ENCODE measurements around the gene IGLL5. TPM values are rescaled to one million over a fixed set of nuclear protein-coding genes. Genes with fewer than 3 reads are reported as not detected.

Gene IGLL5
- total and polyA plus RNA-seq, 11 donors, result 0.23 to 2.6 (median 0.78) TPM; not detected in 4

DNA sequence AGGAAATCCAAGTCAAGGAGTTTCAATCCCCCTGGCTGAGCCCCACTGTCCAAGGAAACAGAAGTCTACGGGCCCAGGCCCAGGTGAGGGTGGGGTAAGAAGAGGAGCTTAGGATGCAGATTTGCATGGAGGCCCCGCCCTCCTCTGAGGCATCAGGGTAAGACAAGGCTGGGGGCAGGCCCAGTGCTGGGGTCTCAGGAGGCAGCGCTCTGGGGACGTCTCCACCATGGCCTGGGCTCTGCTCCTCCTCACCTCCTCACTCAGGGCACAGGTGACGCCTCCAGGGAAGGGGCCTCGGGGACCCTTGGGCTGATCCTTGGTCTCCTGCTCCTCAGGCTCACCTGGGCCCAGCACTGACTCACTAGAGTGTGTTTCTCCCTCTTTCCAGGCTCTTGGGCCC lies 31.3 kb upstream of the IGLL5 start:
- ATAC-seq (no peak), DNase-seq (no peak)
- Histone ChIP-seq H3K27me3 (peaks cover 0 to 54% (median 8%) of the 10 kb centered on the region in 9 donors), H3K4me3 (no peak overlapping the region), H3K4me1 (no peaks in the 10 kb centered on the region), H3K36me3 (no peaks in the 10 kb centered on the region), H3K27ac (no peak overlapping the region), H3K9me3 (no peaks in the 10 kb centered on the region)
- WGBS, 4 donors, result 78 to 92% (median 86%) methylated on average over 4 to 6 of the region's 6 CpGs
- no peak for TF ChIP-seq POLR2A (IDR thresholded peaks at IDR 0.05)
- TF ChIP-seq, protein P1, sequence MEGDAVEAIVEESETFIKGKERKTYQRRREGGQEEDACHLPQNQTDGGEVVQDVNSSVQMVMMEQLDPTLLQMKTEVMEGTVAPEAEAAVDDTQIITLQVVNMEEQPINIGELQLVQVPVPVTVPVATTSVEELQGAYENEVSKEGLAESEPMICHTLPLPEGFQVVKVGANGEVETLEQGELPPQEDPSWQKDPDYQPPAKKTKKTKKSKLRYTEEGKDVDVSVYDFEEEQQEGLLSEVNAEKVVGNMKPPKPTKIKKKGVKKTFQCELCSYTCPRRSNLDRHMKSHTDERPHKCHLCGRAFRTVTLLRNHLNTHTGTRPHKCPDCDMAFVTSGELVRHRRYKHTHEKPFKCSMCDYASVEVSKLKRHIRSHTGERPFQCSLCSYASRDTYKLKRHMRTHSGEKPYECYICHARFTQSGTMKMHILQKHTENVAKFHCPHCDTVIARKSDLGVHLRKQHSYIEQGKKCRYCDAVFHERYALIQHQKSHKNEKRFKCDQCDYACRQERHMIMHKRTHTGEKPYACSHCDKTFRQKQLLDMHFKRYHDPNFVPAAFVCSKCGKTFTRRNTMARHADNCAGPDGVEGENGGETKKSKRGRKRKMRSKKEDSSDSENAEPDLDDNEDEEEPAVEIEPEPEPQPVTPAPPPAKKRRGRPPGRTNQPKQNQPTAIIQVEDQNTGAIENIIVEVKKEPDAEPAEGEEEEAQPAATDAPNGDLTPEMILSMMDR (IDR thresholded peaks at IDR 0.05), result no peak
- intact Hi-C loops (cut with DNase I), result no loop called here

GRCh38 chr22:22856885-22857606 lies 30.6 kb upstream of the IGLL5 start:
- Histone ChIP-seq H3K27me3 (peaks cover 0 to 47% (median 8%) of the 10 kb centered on the region in 9 donors), H3K36me3 (no peaks in the 10 kb centered on the region), H3K4me1 (no peaks in the 10 kb centered on the region), H3K27ac (no peak overlapping the region), H3K4me3 (no peak overlapping the region), H3K9me3 (no peaks in the 10 kb centered on the region)
- no peak for ATAC-seq
- no peak for TF ChIP-seq POLR2A (IDR thresholded peaks at IDR 0.05)
- TF ChIP-seq, protein P1 (IDR thresholded peaks at IDR 0.05), result no peak
- intact Hi-C loops (cut with DNase I), result no loop called here
- 79 to 88% (median 86%) methylated on average over 5 of the region's 5 CpGs for WGBS, 4 donors
- DNase-seq, result no peak

GRCh38 chr22:22857607-22858558 lies 29.7 kb upstream of the IGLL5 start:
- ATAC-seq (no peak), DNase-seq (no peak)
- Histone ChIP-seq H3K9me3 (no peaks in the 10 kb centered on the region), H3K4me3 (no peak overlapping the region), H3K36me3 (no peaks in the 10 kb centered on the region), H3K4me1 (no peaks in the 10 kb centered on the region), H3K27ac (no peak overlapping the region), H3K27me3 (peaks cover 0 to 38% (median 8%) of the 10 kb centered on the region in 9 donors)
- intact Hi-C loops (cut with DNase I), result no loop called here
- 79 to 81% (median 80%) methylated on average over 9 of the region's 9 CpGs for WGBS, 4 donors
- TF ChIP-seq, protein P1 (IDR thresholded peaks at IDR 0.05), result no peak
- no peak for TF ChIP-seq POLR2A (IDR thresholded peaks at IDR 0.05)

DNA sequence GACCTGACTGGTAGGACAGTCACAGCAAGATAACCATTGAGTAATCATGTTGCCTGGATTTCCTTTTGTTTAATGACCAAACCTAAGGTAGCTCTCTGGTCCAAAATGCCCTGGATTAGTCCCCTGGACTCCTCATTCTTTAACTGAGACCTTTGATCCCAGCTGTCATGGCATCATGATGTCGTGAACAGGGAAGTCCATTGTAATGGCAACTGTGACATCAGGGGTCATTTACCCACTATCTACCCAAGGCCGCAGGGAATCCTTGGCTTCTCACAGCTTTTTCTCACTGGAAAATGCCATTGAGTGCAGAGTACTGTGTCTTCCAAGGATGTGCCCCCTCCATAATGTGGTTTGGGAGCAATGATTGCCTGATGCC lies 29.1 kb upstream of the IGLL5 start:
- DNase-seq, result no peak
- H3K4me3 ChIP-seq, result no peak overlapping the region
- TF ChIP-seq, protein P1 (IDR thresholded peaks at IDR 0.05), result no peak
- no peak for TF ChIP-seq POLR2A (IDR thresholded peaks at IDR 0.05)
- no peaks in the 10 kb centered on the region for H3K4me1 ChIP-seq
- no peaks in the 10 kb centered on the region for H3K36me3 ChIP-seq
- peaks cover 0 to 36% (median 8%) of the 10 kb centered on the region in 9 donors for H3K27me3 ChIP-seq
- H3K27ac ChIP-seq, result no peak overlapping the region
- WGBS, 4 donors, result 77 to 86% (median 82%) methylated on average over 2 of the region's 2 CpGs
- intact Hi-C loops (cut with DNase I), result no loop called here
- H3K9me3 ChIP-seq, result no peaks in the 10 kb centered on the region
- no peak for ATAC-seq

Measured in heart left ventricle (tissue), 16 donors.